Prostate gland (tissue), 2 donors: Measurements from ENCODE around the gene GEMIN4.

Source experiments
- POLR2A ChIP-seq: fragments of 450-650 bp; IDR thresholded peaks from one replicate; pipeline ENCODE4 v1.6.1; 2016; ENCODE audit warnings: antibody characterized with exemption, mild to moderate bottlenecking
- TF ChIP-seq, protein P1 (sequence below), 4 experiments: fragments of 200-600 bp in 2 of 4; fragments of 450-650 bp in 2 of 4; sonication (generic) in 2 of 4; IDR thresholded peaks; 1 replicate in 3 of 4; 2 replicates in 1 of 4; pipeline ENCODE4 v1.5.1; 2016 to 2019; ENCODE audit warnings: antibody characterized with exemption in 4 of 4, mild to moderate bottlenecking in 2 of 4, moderate library complexity in 2 of 4

DNA sequence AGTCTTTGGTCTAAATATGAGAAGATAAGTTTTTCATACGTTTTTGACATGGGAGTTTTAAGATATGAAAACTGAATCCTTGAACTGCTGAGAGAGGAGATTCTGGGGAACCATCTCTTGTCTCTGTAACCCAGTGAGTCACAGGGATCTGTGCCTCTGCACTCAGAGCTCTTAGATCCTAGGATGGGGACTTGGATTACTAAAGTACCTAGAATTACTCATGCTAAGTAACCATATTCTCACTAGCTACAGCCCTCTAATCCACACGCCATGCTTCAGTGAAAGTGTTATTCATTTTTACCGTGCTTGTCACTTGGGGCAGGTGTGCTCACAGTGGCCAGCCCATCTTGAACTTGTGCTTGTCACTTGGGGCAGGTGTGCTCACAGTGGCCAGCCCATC is 32.1 kb upstream of the GEMIN4 start:
- TF ChIP-seq, protein P1, sequence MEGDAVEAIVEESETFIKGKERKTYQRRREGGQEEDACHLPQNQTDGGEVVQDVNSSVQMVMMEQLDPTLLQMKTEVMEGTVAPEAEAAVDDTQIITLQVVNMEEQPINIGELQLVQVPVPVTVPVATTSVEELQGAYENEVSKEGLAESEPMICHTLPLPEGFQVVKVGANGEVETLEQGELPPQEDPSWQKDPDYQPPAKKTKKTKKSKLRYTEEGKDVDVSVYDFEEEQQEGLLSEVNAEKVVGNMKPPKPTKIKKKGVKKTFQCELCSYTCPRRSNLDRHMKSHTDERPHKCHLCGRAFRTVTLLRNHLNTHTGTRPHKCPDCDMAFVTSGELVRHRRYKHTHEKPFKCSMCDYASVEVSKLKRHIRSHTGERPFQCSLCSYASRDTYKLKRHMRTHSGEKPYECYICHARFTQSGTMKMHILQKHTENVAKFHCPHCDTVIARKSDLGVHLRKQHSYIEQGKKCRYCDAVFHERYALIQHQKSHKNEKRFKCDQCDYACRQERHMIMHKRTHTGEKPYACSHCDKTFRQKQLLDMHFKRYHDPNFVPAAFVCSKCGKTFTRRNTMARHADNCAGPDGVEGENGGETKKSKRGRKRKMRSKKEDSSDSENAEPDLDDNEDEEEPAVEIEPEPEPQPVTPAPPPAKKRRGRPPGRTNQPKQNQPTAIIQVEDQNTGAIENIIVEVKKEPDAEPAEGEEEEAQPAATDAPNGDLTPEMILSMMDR (IDR thresholded peaks at IDR 0.05) = no peak
- TF ChIP-seq POLR2A = no peak
